Body of pancreas (tissue), 4 donors: ENCODE data around the gene ZNF597. TPM values are rescaled to one million over a fixed set of nuclear protein-coding genes. Genes with fewer than 3 reads are reported as not detected.
"Not testable (repeated sequence)": the region's sequence is repeated elsewhere in the genome, so short reads cannot be mapped to it uniquely, and the experiment has no call there.

ENCODE experiments used
- ATAC-seq: fragments of 150-250 bp; one replicate; pipeline ENCODE4 v1.9.1; 2016
- DNase-seq, 4 donors: peaks; one replicate each; pipeline ENCODE4 v3.0.0-alpha.2; 2019
- H3K27ac ChIP-seq, 4 donors: fragments of 200-600 bp; sonication (generic); 1 replicate in 3 of 4; 2 replicates in 1 of 4; pipeline versions ENCODE4 v1.5.1 to v1.6.1; 2016 to 2019; ENCODE audit warnings: mild to moderate bottlenecking in 1 of 4, mixed read lengths in 1 of 4, moderate library complexity in 1 of 4
- H3K27me3 ChIP-seq, 2 donors: fragments of 200-600 bp; sonication (generic); one replicate each; pipeline ENCODE4 v1.6.0; 2016; ENCODE audit warnings: mild to moderate bottlenecking in 1 of 2
- H3K36me3 ChIP-seq, 2 donors: fragments of 200-600 bp; sonication (generic); replicated peaks in 1 of 2; 2 replicates each; pipeline ENCODE4 v1.5.1; 2016; ENCODE audit warnings: low read depth in 2 of 2; ENCODE audit not compliant: insufficient read depth in 1 of 2
- H3K4me1 ChIP-seq: fragments of 200-600 bp; sonication (generic); one replicate; pipeline ENCODE4 v1.6.0; 2016
- H3K4me3 ChIP-seq, 2 donors: fragments of 200-600 bp; sonication (generic); 1 replicate in 1 of 2; 2 replicates in 1 of 2; pipeline ENCODE4 v1.5.1; 2016 to 2019
- H3K9me3 ChIP-seq, 3 donors: fragments of 200-600 bp; sonication (generic); 1 replicate in 2 of 3; 2 replicates in 1 of 3; pipeline ENCODE4 v1.5.1; 2016
- POLR2A ChIP-seq, 3 donors: fragments of 450-650 bp; IDR thresholded peaks; one replicate each; pipeline ENCODE4 v1.6.1; 2016; ENCODE audit warnings: antibody characterized with exemption in 3 of 3, mild to moderate bottlenecking in 2 of 3
- WGBS, 2 donors: methylation state at CpG; one replicate each; pipeline ENCODE4 v1.1.5; 2017; 5-methylcytosine and 5-hydroxymethylcytosine counted together
- intact Hi-C: fragments of 100-400 bp; cut with DNase I; formaldehyde crosslinking; loops from one replicate; pipeline ENCODE4 v1.15.1; 2023
- total RNA-seq, 2 donors: library from RNA; depleted of rRNA; stranded (reverse); fragments of >200 nt; gene quantifications; one replicate each; pipeline ENCODE4 v1.1.0, GENCODE V29; 2016
- TF ChIP-seq, protein P1 (sequence below), 7 experiments: fragments of 450-650 bp in 4 of 7; fragments of 200-600 bp in 3 of 7; sonication (generic) in 3 of 7; IDR thresholded peaks; one replicate each; pipeline ENCODE4 v1.5.1; 2016 to 2019; ENCODE audit warnings: antibody characterized with exemption in 7 of 7

ZNF597 gene
- total RNA-seq, 2 donors from 2014 or later, result 1.3 to 2.3 TPM

GRCh38 chr16:3479654-3480216 is 36.4 kb upstream of the ZNF597 start:
- no peak for DNase-seq
- no peak for TF ChIP-seq POLR2A (IDR thresholded peaks at IDR 0.05)
- ATAC-seq, result no peak
- Histone ChIP-seq H3K27ac (no peak overlapping the region), H3K27me3 (no peaks in the 10 kb centered on the region), H3K36me3 (peaks cover 9 to 30% of the 10 kb centered on the region in 2 donors), H3K9me3 (no peaks in the 10 kb centered on the region), H3K4me1 (no peaks in the 10 kb centered on the region), H3K4me3 (no peak overlapping the region)
- intact Hi-C loops, result no loop called here
- WGBS, 2 donors, result 86 to 97% methylated on average over 12 of the region's 12 CpGs

DNA sequence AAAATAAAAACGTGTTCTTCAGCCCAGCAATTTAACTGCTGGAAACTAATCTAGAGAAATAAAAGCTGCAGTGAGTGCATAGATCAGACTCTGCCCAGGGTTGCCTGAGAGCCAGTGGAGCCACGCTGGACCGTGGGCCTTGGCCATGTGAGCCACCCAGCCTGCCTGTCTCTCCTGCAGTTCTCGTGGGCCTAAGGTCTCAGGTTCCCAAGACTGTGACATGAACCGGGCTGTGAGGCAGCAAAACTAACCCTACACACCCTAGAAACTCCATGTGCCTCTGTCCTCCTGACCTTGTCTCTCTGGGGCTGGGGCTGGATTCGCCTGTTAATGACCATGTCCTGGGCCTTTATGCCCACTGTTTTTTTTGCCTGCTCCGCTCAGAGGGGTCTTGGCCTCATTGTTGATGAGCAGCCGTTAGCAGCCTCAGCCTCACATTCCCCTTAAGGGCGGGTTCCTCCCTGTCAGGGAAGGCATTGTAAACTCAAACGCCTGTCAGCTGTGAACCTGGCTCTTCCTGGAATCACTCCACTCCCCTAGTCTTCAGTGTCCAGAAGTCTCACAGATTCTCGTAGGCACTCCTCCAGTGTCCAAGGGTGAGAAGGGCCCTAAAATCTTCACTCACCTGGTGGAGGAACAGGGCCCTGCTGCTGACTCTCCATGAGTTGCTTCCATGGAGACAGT is 35.1 kb upstream of the ZNF597 start:
- H3K9me3 ChIP-seq, result no peaks in the 10 kb centered on the region
- 87 to 91% methylated on average over 8 to 11 of the region's 11 CpGs for WGBS, 2 donors
- no peak overlapping the region for H3K4me3 ChIP-seq
- peaks cover 8% of the 10 kb centered on the region for H3K4me1 ChIP-seq
- no peak overlapping the region for H3K27ac ChIP-seq
- H3K27me3 ChIP-seq, result no peaks in the 10 kb centered on the region
- no peak for TF ChIP-seq POLR2A (IDR thresholded peaks at IDR 0.05)
- TF ChIP-seq, protein P1, sequence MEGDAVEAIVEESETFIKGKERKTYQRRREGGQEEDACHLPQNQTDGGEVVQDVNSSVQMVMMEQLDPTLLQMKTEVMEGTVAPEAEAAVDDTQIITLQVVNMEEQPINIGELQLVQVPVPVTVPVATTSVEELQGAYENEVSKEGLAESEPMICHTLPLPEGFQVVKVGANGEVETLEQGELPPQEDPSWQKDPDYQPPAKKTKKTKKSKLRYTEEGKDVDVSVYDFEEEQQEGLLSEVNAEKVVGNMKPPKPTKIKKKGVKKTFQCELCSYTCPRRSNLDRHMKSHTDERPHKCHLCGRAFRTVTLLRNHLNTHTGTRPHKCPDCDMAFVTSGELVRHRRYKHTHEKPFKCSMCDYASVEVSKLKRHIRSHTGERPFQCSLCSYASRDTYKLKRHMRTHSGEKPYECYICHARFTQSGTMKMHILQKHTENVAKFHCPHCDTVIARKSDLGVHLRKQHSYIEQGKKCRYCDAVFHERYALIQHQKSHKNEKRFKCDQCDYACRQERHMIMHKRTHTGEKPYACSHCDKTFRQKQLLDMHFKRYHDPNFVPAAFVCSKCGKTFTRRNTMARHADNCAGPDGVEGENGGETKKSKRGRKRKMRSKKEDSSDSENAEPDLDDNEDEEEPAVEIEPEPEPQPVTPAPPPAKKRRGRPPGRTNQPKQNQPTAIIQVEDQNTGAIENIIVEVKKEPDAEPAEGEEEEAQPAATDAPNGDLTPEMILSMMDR (IDR thresholded peaks at IDR 0.05), result no peak
- intact Hi-C loops, result no loop called here
- no peak for DNase-seq
- peaks cover 5 to 20% of the 10 kb centered on the region in 2 donors for H3K36me3 ChIP-seq
- ATAC-seq, result no peak

DNA sequence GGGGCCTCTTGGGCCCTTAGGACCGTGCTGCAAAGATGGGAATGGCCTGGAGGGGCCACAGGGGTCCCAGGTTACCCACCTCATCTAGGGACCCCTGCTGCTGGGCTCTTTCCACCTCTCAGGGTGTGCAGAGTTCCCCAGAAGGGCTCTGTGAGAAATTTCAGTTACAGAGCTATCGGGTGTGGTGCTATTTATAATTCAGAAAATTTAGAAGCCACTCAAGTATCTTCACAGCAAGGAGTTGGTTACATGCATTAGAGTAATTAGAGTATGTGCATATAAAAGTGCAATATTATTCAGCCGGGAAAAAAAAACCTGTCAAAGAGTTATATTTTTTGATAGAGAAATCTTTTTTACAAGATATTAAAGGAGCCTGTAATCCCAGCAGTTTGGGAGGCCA is 33.1 kb upstream of the ZNF597 start:
- intact Hi-C loops, result no loop called here
- Histone ChIP-seq H3K36me3 (peaks cover 0 to 5% of the 10 kb centered on the region in 2 donors), H3K4me3 (no peak overlapping the region), H3K4me1 (peaks cover 8% of the 10 kb centered on the region), H3K9me3 (no peaks in the 10 kb centered on the region), H3K27ac (no peak overlapping the region), H3K27me3 (no peaks in the 10 kb centered on the region)
- DNase-seq (no peak), ATAC-seq (no peak)
- 93 to 99% methylated on average over 3 of the region's 3 CpGs for WGBS, 2 donors
- TF ChIP-seq, protein P1 (IDR thresholded peaks at IDR 0.05), result no peak
- TF ChIP-seq POLR2A (IDR thresholded peaks at IDR 0.05), result no peak

DNA sequence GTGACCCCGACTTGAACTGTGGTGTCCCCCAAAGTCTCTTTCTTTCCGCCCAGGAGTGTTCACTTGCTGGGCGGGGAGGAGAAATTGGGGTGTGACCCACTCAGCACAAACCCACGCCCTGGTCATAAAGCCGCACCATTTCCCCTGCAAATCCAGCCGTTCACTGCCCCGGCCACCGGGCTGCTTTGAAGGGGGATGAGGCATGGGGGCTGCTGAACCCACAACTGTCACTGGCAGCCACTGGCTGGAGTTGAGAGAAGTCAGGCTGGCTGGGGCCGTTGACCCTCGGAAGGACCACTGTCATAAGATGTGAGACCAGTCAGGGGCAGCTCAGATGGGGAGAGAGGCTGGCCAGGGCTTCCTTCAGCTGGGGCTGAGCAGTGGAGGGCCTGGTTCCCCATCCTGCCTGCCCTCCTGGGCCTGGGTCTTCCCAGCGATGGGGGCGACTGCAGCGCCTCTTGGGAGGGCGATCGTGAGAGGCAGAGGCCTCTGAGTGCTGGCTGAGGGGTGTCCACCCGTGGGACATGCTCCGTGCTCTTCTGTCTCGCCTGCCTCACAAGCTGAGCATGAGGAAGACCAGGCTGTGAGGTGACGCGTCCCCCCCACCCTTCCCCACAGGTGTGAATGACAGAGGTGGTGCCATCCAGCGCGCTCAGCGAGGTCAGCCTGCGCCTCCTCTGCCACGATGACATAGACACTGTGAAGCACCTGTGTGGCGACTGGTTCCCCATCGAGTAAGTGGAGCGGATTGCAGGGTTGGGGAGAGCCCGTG is 32.5 kb upstream of the ZNF597 start:
- ATAC-seq, result no peak
- TF ChIP-seq POLR2A (IDR thresholded peaks at IDR 0.05), result no peak
- TF ChIP-seq, protein P1 (IDR thresholded peaks at IDR 0.05), result no peak
- intact Hi-C loops, result no loop called here
- peaks cover 0 to 5% of the 10 kb centered on the region in 2 donors for H3K36me3 ChIP-seq
- no peak overlapping the region for H3K27ac ChIP-seq
- WGBS, 2 donors, result 90 to 97% methylated on average over 16 to 28 of the region's 29 CpGs
- DNase-seq, result no peak
- H3K27me3 ChIP-seq, result no peaks in the 10 kb centered on the region
- no peak overlapping the region for H3K4me3 ChIP-seq
- H3K4me1 ChIP-seq, result peaks cover 8% of the 10 kb centered on the region
- no peaks in the 10 kb centered on the region for H3K9me3 ChIP-seq

DNA sequence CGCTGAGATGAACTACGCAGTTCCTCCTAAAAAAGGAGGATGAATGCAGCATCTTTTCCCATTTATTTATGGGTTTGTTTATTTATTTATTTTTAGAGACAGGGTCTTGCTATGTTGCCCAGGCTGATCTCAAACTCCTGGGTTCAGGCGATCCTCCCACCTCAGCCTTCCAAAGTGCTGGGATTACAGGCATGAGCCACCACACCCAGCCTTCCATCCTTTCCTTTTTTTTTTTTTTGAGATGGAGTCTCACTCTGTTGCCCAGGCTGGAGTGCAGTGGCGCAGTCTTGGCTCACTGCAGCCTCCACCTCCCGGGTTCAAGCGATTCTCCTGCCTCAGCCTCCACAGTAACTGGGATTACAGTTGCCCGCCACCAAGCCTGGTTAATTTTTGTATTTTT is 31.6 kb upstream of the ZNF597 start:
- intact Hi-C loops, H3K27ac ChIP-seq, H3K4me1 ChIP-seq, H3K9me3 ChIP-seq, H3K27me3 ChIP-seq, DNase-seq, H3K36me3 ChIP-seq, H3K4me3 ChIP-seq, ATAC-seq: not testable (repeated sequence)
- WGBS, 2 donors, result 96 to 99% methylated on average over 7 of the region's 7 CpGs
